Measurements from ENCODE around the gene GPM6B.

DNA sequence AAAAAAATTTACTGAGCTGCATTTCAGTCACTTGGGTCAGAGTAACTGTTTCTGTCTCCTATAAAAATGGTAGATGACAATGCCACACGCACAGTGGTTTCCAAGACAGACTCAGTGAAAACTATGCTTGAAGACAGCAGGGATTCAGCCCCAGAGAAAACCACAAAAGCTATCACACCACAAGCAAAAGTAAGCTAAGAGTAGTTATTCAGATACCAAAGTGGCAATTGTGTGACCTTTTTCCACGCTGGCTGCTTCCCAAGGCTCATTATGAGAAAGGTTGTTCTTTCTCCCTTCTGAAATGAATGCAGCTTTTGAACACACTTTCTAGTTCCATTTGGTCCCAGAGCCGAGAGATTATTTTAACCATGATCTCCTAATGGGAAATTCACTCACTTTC, 46.4 kb upstream of the GPM6B start:
- no peak for TF ChIP-seq ELF4 (CRISPR knock-in tag; IDR thresholded peaks at IDR 0.05; ENCODE audit: low read depth)
- TF ChIP-seq, protein P1, sequence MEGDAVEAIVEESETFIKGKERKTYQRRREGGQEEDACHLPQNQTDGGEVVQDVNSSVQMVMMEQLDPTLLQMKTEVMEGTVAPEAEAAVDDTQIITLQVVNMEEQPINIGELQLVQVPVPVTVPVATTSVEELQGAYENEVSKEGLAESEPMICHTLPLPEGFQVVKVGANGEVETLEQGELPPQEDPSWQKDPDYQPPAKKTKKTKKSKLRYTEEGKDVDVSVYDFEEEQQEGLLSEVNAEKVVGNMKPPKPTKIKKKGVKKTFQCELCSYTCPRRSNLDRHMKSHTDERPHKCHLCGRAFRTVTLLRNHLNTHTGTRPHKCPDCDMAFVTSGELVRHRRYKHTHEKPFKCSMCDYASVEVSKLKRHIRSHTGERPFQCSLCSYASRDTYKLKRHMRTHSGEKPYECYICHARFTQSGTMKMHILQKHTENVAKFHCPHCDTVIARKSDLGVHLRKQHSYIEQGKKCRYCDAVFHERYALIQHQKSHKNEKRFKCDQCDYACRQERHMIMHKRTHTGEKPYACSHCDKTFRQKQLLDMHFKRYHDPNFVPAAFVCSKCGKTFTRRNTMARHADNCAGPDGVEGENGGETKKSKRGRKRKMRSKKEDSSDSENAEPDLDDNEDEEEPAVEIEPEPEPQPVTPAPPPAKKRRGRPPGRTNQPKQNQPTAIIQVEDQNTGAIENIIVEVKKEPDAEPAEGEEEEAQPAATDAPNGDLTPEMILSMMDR (IDR thresholded peaks at IDR 0.05): no peak
- TF ChIP-seq SP1 (CRISPR knock-in tag; conservative IDR thresholded peaks at IDR 0.05): no peak
- TF ChIP-seq, protein P2, sequence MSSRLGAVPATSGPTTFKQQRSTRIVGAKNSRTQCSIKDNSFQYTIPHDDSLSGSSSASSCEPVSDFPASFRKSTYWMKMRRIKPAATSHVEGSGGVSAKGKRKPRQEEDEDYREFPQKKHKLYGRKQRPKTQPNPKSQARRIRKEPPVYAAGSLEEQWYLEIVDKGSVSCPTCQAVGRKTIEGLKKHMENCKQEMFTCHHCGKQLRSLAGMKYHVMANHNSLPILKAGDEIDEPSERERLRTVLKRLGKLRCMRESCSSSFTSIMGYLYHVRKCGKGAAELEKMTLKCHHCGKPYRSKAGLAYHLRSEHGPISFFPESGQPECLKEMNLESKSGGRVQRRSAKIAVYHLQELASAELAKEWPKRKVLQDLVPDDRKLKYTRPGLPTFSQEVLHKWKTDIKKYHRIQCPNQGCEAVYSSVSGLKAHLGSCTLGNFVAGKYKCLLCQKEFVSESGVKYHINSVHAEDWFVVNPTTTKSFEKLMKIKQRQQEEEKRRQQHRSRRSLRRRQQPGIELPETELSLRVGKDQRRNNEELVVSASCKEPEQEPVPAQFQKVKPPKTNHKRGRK (CRISPR knock-in tag; IDR thresholded peaks at IDR 0.05; ENCODE audit: borderline replicate concordance): no peak
- no peak for TF ChIP-seq ATF1 (CRISPR knock-in tag; IDR thresholded peaks at IDR 0.05)
- no peak for TF ChIP-seq FOXJ3 (CRISPR knock-in tag; IDR thresholded peaks at IDR 0.05; ENCODE audit: borderline replicate concordance)
- TF ChIP-seq, protein P3, sequence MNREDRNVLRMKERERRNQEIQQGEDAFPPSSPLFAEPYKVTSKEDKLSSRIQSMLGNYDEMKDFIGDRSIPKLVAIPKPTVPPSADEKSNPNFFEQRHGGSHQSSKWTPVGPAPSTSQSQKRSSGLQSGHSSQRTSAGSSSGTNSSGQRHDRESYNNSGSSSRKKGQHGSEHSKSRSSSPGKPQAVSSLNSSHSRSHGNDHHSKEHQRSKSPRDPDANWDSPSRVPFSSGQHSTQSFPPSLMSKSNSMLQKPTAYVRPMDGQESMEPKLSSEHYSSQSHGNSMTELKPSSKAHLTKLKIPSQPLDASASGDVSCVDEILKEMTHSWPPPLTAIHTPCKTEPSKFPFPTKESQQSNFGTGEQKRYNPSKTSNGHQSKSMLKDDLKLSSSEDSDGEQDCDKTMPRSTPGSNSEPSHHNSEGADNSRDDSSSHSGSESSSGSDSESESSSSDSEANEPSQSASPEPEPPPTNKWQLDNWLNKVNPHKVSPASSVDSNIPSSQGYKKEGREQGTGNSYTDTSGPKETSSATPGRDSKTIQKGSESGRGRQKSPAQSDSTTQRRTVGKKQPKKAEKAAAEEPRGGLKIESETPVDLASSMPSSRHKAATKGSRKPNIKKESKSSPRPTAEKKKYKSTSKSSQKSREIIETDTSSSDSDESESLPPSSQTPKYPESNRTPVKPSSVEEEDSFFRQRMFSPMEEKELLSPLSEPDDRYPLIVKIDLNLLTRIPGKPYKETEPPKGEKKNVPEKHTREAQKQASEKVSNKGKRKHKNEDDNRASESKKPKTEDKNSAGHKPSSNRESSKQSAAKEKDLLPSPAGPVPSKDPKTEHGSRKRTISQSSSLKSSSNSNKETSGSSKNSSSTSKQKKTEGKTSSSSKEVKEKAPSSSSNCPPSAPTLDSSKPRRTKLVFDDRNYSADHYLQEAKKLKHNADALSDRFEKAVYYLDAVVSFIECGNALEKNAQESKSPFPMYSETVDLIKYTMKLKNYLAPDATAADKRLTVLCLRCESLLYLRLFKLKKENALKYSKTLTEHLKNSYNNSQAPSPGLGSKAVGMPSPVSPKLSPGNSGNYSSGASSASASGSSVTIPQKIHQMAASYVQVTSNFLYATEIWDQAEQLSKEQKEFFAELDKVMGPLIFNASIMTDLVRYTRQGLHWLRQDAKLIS (CRISPR knock-in tag; IDR thresholded peaks at IDR 0.05; ENCODE audit: borderline replicate concordance): no peak
- TF ChIP-seq, protein P4, sequence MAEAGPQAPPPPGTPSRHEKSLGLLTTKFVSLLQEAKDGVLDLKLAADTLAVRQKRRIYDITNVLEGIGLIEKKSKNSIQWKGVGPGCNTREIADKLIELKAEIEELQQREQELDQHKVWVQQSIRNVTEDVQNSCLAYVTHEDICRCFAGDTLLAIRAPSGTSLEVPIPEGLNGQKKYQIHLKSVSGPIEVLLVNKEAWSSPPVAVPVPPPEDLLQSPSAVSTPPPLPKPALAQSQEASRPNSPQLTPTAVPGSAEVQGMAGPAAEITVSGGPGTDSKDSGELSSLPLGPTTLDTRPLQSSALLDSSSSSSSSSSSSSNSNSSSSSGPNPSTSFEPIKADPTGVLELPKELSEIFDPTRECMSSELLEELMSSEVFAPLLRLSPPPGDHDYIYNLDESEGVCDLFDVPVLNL (CRISPR knock-in tag; IDR thresholded peaks at IDR 0.05; ENCODE audit: borderline replicate concordance, low read depth): no peak
- TF ChIP-seq NR2C2 (CRISPR knock-in tag; IDR thresholded peaks at IDR 0.05): no peak
- TF ChIP-seq NR1H2 (CRISPR knock-in tag; IDR thresholded peaks at IDR 0.05): no peak

Measured in WTC11 (cell line).